Astrocyte (in vitro differentiated cells and primary cell): ENCODE measurements around the gene CA10.

Experiments used
- CTCF ChIP-seq: IDR thresholded peaks from 2 replicates; pipeline ENCODE4 v1.5.1; 2011; ENCODE audit warnings: low read depth, mild to moderate bottlenecking, inconsistent platforms, low read length, moderate library complexity; ENCODE audit not compliant: insufficient read depth
- EZH2 ChIP-seq: IDR thresholded peaks from 2 replicates; pipeline ENCODE4 v1.6.1; 2012; ENCODE audit warnings: mild to moderate bottlenecking, low read length, inconsistent platforms; ENCODE audit not compliant: insufficient read depth

GRCh38 chr17:51699303-51699702 lies 459.2 kb downstream of the CA10 start:
- no peak for TF ChIP-seq CTCF
- no peak for TF ChIP-seq EZH2
